Activated CD8-positive, alpha-beta memory T cell treated with anti-CD3 and anti-CD28 coated beads, Interleukin-2, amount 10 ng/mL, durations not matched to agents 7 days and 5 days (primary cell): Measurements from ENCODE around the gene OTUD5. TPM values are rescaled to one million over a fixed set of nuclear protein-coding genes. Genes with fewer than 3 reads are reported as not detected.
"Not testable (repeated sequence)": the region's sequence is repeated elsewhere in the genome, so short reads cannot be mapped to it uniquely, and the experiment has no call there.

ENCODE experiments used
- ATAC-seq: fragments of 150-1000 bp; cut with Tn5 transposase; one replicate; pipeline ENCODE4 v1.10.0; 2021; ENCODE audit warnings: moderate library complexity
- CTCF ChIA-PET: fragments of 350-600 bp; sonication (Branson Sonifier 250); formaldehyde crosslinking; loops from one replicate; lab custom pipeline; 2021; ENCODE audit warnings: antibody characterized with exemption; lab: Charles Lee
- DNase-seq: peaks from one replicate; pipeline ENCODE4 v3.0.0-alpha.2; 2020
- H3K27ac Mint-ChIP-seq: one replicate; pipeline ENCODE4 v1.8.0; 2021; ENCODE audit warnings: mild to moderate bottlenecking, mixed read lengths
- H3K27me3 Mint-ChIP-seq: one replicate; pipeline ENCODE4 v1.8.0; 2021; ENCODE audit warnings: mixed read lengths
- H3K36me3 Mint-ChIP-seq: one replicate; pipeline ENCODE4 v1.8.0; 2021; ENCODE audit warnings: mild to moderate bottlenecking, mixed read lengths
- H3K4me1 Mint-ChIP-seq: one replicate; pipeline ENCODE4 v1.8.0; 2021; ENCODE audit warnings: mixed read lengths
- H3K4me3 Mint-ChIP-seq: one replicate; pipeline ENCODE4 v1.8.0; 2021; ENCODE audit warnings: mild to moderate bottlenecking, moderate library complexity, mixed read lengths
- H3K9me3 Mint-ChIP-seq: one replicate; pipeline ENCODE4 v1.8.0; 2022; ENCODE audit warnings: low read depth, mixed read lengths
- total RNA-seq, 2 experiments: library from RNA; stranded (reverse); gene quantifications; one replicate each; pipeline ENCODE4 v1.2.3, GENCODE V29; 2021

OTUD5 gene
- total RNA-seq, 2 experiments from 2014 or later, result 56.9 to 65.2 TPM

- DNase-seq (no peak), ATAC-seq (no peak)
- H3K27me3 Mint-ChIP-seq, result no peaks in the 10 kb centered on the region
- no peaks in the 10 kb centered on the region for H3K4me1 Mint-ChIP-seq
- H3K27ac Mint-ChIP-seq, result peak overlapping the region; percentile 19
- H3K4me3 Mint-ChIP-seq, result no peak overlapping the region
- no peaks in the 10 kb centered on the region for H3K9me3 Mint-ChIP-seq
- CTCF ChIA-PET, result no interaction called here
- peaks cover 37% of the 10 kb centered on the region for H3K36me3 Mint-ChIP-seq
Observed at GRCh38 chrX:48983081-48983480, 25.7 kb upstream of the OTUD5 start.

- DNase-seq, result no peak
- Mint-ChIP-seq H3K27ac (no peak overlapping the region), H3K4me1 (peaks cover 6% of the 10 kb centered on the region), H3K36me3 (peaks cover 40% of the 10 kb centered on the region), H3K9me3 (no peaks in the 10 kb centered on the region), H3K4me3 (no peak overlapping the region), H3K27me3 (no peaks in the 10 kb centered on the region)
- CTCF ChIA-PET, result no interaction called here
- ATAC-seq, result no peak
Observed at GRCh38 chrX:48981178-48981577, 23.8 kb upstream of the OTUD5 start.

- H3K27ac Mint-ChIP-seq, DNase-seq, H3K4me1 Mint-ChIP-seq, H3K27me3 Mint-ChIP-seq, H3K4me3 Mint-ChIP-seq, H3K9me3 Mint-ChIP-seq, ATAC-seq, CTCF ChIA-PET: not testable (repeated sequence)
- H3K36me3 Mint-ChIP-seq, result peaks cover 40% of the 10 kb centered on the region
Observed at GRCh38 chrX:48980341-48980740, 22.9 kb upstream of the OTUD5 start.

- DNase-seq (no peak), ATAC-seq (no peak)
- Mint-ChIP-seq H3K27me3 (no peaks in the 10 kb centered on the region), H3K36me3 (peaks cover 34% of the 10 kb centered on the region), H3K9me3 (no peaks in the 10 kb centered on the region), H3K27ac (no peak overlapping the region), H3K4me1 (peaks cover 10% of the 10 kb centered on the region), H3K4me3 (no peak overlapping the region)
- CTCF ChIA-PET, result no interaction called here
Observed at GRCh38 chrX:48978226-48978625, 20.8 kb upstream of the OTUD5 start.

GRCh38 chrX:48976086-48976485, 18.7 kb upstream of the OTUD5 start:
- H3K27ac Mint-ChIP-seq, result peak overlapping the region; percentile 61
- H3K27me3 Mint-ChIP-seq, result no peaks in the 10 kb centered on the region
- H3K4me3 Mint-ChIP-seq, result no peak overlapping the region
- peaks cover 34% of the 10 kb centered on the region for H3K36me3 Mint-ChIP-seq
- CTCF ChIA-PET, result no interaction called here
- no peaks in the 10 kb centered on the region for H3K9me3 Mint-ChIP-seq
- no peak for ATAC-seq
- no peak for DNase-seq
- peaks cover 21% of the 10 kb centered on the region for H3K4me1 Mint-ChIP-seq

GRCh38 chrX:48975541-48975940, 18.1 kb upstream of the OTUD5 start:
- H3K4me3 Mint-ChIP-seq, result no peak overlapping the region
- DNase-seq (no peak), ATAC-seq (no peak)
- peaks cover 31% of the 10 kb centered on the region for H3K36me3 Mint-ChIP-seq
- CTCF ChIA-PET, result no interaction called here
- H3K27ac Mint-ChIP-seq, result peak overlapping the region; percentile 62
- no peaks in the 10 kb centered on the region for H3K27me3 Mint-ChIP-seq
- H3K4me1 Mint-ChIP-seq, result peaks cover 21% of the 10 kb centered on the region
- H3K9me3 Mint-ChIP-seq, result no peaks in the 10 kb centered on the region

GRCh38 chrX:48975041-48975440, 17.6 kb upstream of the OTUD5 start:
- no peak overlapping the region for H3K27ac Mint-ChIP-seq
- no peak for ATAC-seq
- H3K36me3 Mint-ChIP-seq, result peaks cover 27% of the 10 kb centered on the region
- no peak overlapping the region for H3K4me3 Mint-ChIP-seq
- CTCF ChIA-PET, result no interaction called here
- H3K27me3 Mint-ChIP-seq, result no peaks in the 10 kb centered on the region
- H3K4me1 Mint-ChIP-seq, result peaks cover 21% of the 10 kb centered on the region
- no peaks in the 10 kb centered on the region for H3K9me3 Mint-ChIP-seq
- DNase-seq, result no peak

- H3K27me3 Mint-ChIP-seq, result no peaks in the 10 kb centered on the region
- ATAC-seq (no peak), DNase-seq (no peak)
- CTCF ChIA-PET, result interaction anchor here (0.9 kb wide), 1 partner anchor 181 kb away, joined by 3 read pairs; no protein-coding TSS in a partner anchor
- no peak overlapping the region for H3K27ac Mint-ChIP-seq
- no peak overlapping the region for H3K4me3 Mint-ChIP-seq
- peaks cover 21% of the 10 kb centered on the region for H3K4me1 Mint-ChIP-seq
- no peaks in the 10 kb centered on the region for H3K9me3 Mint-ChIP-seq
- peaks cover 25% of the 10 kb centered on the region for H3K36me3 Mint-ChIP-seq
Observed at GRCh38 chrX:48974574-48974973, 17.2 kb upstream of the OTUD5 start.

GRCh38 chrX:48974033-48974432, 16.6 kb upstream of the OTUD5 start:
- peaks cover 21% of the 10 kb centered on the region for H3K4me1 Mint-ChIP-seq
- H3K27ac Mint-ChIP-seq, result no peak overlapping the region
- no peaks in the 10 kb centered on the region for H3K9me3 Mint-ChIP-seq
- no peak for ATAC-seq
- no peak overlapping the region for H3K4me3 Mint-ChIP-seq
- H3K36me3 Mint-ChIP-seq, result peaks cover 25% of the 10 kb centered on the region
- H3K27me3 Mint-ChIP-seq, result no peaks in the 10 kb centered on the region
- no peak for DNase-seq
- CTCF ChIA-PET, result interaction anchor here (0.9 kb wide), 1 partner anchor 182 kb away, joined by 3 read pairs; no protein-coding TSS in a partner anchor

GRCh38 chrX:48972220-48973164, 15.1 kb upstream of the OTUD5 start:
- no peak overlapping the region for H3K4me3 Mint-ChIP-seq
- peaks cover 21% of the 10 kb centered on the region for H3K4me1 Mint-ChIP-seq
- H3K27ac Mint-ChIP-seq, result no peak overlapping the region
- ATAC-seq (peak; percentile 51), DNase-seq (peak; percentile 45)
- H3K36me3 Mint-ChIP-seq, result peaks cover 15% of the 10 kb centered on the region
- H3K27me3 Mint-ChIP-seq, result no peaks in the 10 kb centered on the region
- CTCF ChIA-PET, result interaction anchor here (0.9 to 1.7 kb wide), 6 partner anchors 14 to 324 kb away, joined by 3 to 6 read pairs (median 4); partner anchors contain the start of genes OTUD5 and TFE3
- H3K9me3 Mint-ChIP-seq, result no peaks in the 10 kb centered on the region

GRCh38 chrX:48971249-48972219, 14.1 kb upstream of the OTUD5 start, which contains the start of gene KCND1:
TSS of gene KCND1 (minus strand) at chrX:48971844. CDS start at chrX:48970271, 1,573 bp downstream.
- Mint-ChIP-seq H3K9me3 (no peaks in the 10 kb centered on the region), H3K27ac (no peak within 1 kb of the TSS), H3K27me3 (no peaks in the 10 kb centered on the region), H3K36me3 (peaks cover 15% of the 10 kb centered on the region), H3K4me1 (peaks cover 17% of the 10 kb centered on the region), H3K4me3 (no peak within 1 kb of the TSS)
- CTCF ChIA-PET, result interaction anchor here (0.6 to 1.7 kb wide), 6 partner anchors 13 to 403 kb away, joined by 3 to 6 read pairs (median 4); partner anchors contain the start of genes OTUD5 and TFE3
- DNase-seq, result no peak
- ATAC-seq, result peak; percentile 16

- H3K4me3 Mint-ChIP-seq, result no peak overlapping the region
Observed at GRCh38 chrX:48969471-48969870, 12.1 kb upstream of the OTUD5 start.

GRCh38 chrX:48968377-48968776, 11.0 kb upstream of the OTUD5 start:
- ATAC-seq, result no peak
- CTCF ChIA-PET, result no interaction called here
- no peaks in the 10 kb centered on the region for H3K9me3 Mint-ChIP-seq

More at GRCh38 chrX:48969471-48969870, 12.1 kb upstream of the OTUD5 start:
- ATAC-seq (no peak), DNase-seq (no peak)
- Mint-ChIP-seq H3K4me1 (peaks cover 12% of the 10 kb centered on the region), H3K27ac (no peak overlapping the region), H3K9me3 (no peaks in the 10 kb centered on the region), H3K36me3 (peaks cover 10% of the 10 kb centered on the region), H3K27me3 (no peaks in the 10 kb centered on the region)
- CTCF ChIA-PET, result no interaction called here

More at GRCh38 chrX:48968377-48968776, 11.0 kb upstream of the OTUD5 start:
- Mint-ChIP-seq H3K27me3 (no peaks in the 10 kb centered on the region), H3K4me1 (peaks cover 14% of the 10 kb centered on the region), H3K27ac (no peak overlapping the region), H3K36me3 (peaks cover 12% of the 10 kb centered on the region), H3K4me3 (no peak overlapping the region)
- no peak for DNase-seq
